HG03159 (cell line): Measurements from ENCODE around the gene PFKFB1.
A peak's percentile ranks its signal among the peaks of the same experiment; 100 is the strongest.

Experiments used
- ATAC-seq: cut with Tn5 transposase; IDR thresholded peaks from one replicate; pipeline ENCODE4 v1.9.1; 2021; ENCODE audit warnings: mild to moderate bottlenecking, moderate library complexity; ENCODE audit not compliant: unreplicated experiment

PFKFB1 gene

GRCh38 chrX:54994099-54994498 lies at the start of gene PFKFB1:
Gene PFKFB1 (minus strand): TSS chrX:54994188. CDS start chrX:54994007, 181 bp downstream.
- no peak for ATAC-seq

GRCh38 chrX:55041514-55041913 lies 47.5 kb upstream of the PFKFB1 start:
- no peak for ATAC-seq

- no peak for ATAC-seq
These were observed 45.5 kb upstream of the PFKFB1 start for GRCh38 chrX:55039471-55039870.

GRCh38 chrX:55033429-55033828 lies 39.4 kb upstream of the PFKFB1 start:
- ATAC-seq: no peak

- no peak for ATAC-seq
These were observed 36.5 kb upstream of the PFKFB1 start, which contains the start of gene ALAS2 for GRCh38 chrX:55030271-55031205. Gene ALAS2 (minus strand): TSS chrX:55030977. CDS start chrX:55026000, 4,977 bp downstream.

- no peak for ATAC-seq
These were observed 35.3 kb upstream of the PFKFB1 start for GRCh38 chrX:55029291-55029690.

- no peak for ATAC-seq
These were observed 34.6 kb upstream of the PFKFB1 start for GRCh38 chrX:55028611-55029010.

- no peak for ATAC-seq
These were observed 34.1 kb upstream of the PFKFB1 start for GRCh38 chrX:55028040-55028439.

GRCh38 chrX:55026840-55027239 lies 32.9 kb upstream of the PFKFB1 start:
- ATAC-seq: no peak

- no peak for ATAC-seq
These were observed 32.2 kb upstream of the PFKFB1 start for GRCh38 chrX:55026143-55026542.

- ATAC-seq: no peak
These were observed 20.9 kb upstream of the PFKFB1 start for GRCh38 chrX:55014897-55015299.

- no peak for ATAC-seq
These were observed 17.3 kb upstream of the PFKFB1 start for GRCh38 chrX:55011294-55011693.

- no peak for ATAC-seq
These were observed 14.8 kb upstream of the PFKFB1 start for GRCh38 chrX:55008571-55009358.

GRCh38 chrX:55007656-55008055 lies 13.7 kb upstream of the PFKFB1 start:
- ATAC-seq: no peak

- ATAC-seq: no peak
These were observed 13.0 kb upstream of the PFKFB1 start for GRCh38 chrX:55006827-55007621.

- ATAC-seq: no peak
These were observed 11.3 kb upstream of the PFKFB1 start for GRCh38 chrX:55005256-55005655.

- ATAC-seq: no peak
These were observed 10.2 kb upstream of the PFKFB1 start for GRCh38 chrX:55004231-55004630.

- ATAC-seq: peak; percentile 92
These were observed 6.0 kb upstream of the PFKFB1 start, which contains the start of gene APEX2 for GRCh38 chrX:54999717-55000598. Gene APEX2 (plus strand): TSS chrX:55000363. CDS start chrX:55000423, 60 bp downstream.

- ATAC-seq: no peak
These were observed 1.6 kb upstream of the PFKFB1 start for GRCh38 chrX:54995621-54996020.
